HL-60 (cell line): ENCODE measurements around the gene WNT7B.

Experiments
- DNase-seq, 2 experiments: peaks; one replicate each; pipeline ENCODE4 v3.0.0-alpha.2; 2010 to 2020; ENCODE audit warnings: low read depth in 1 of 2, low spot score in 1 of 2
- H3K27ac ChIP-seq: fragments of 250-450 bp; sonication (Bioruptor Pico); replicated peaks from 2 replicates; pipeline ENCODE4 v1.5.1; 2020; ENCODE audit warnings: mild to moderate bottlenecking, moderate library complexity
- H3K27me3 ChIP-seq: fragments of 250-450 bp; sonication (Bioruptor Pico); 2 replicates; pipeline ENCODE4 v1.5.1; 2021; ENCODE audit warnings: mild to moderate bottlenecking, moderate library complexity; ENCODE audit not compliant: insufficient read depth, poor library complexity, severe bottlenecking
- H3K4me3 ChIP-seq: replicated peaks from 2 replicates; pipeline ENCODE4 v1.5.1; 2011; ENCODE audit warnings: mild to moderate bottlenecking, control low read depth, low read length; ENCODE audit not compliant: insufficient read depth
- GABPA ChIP-seq: IDR thresholded peaks from 2 replicates; pipeline ENCODE4 v1.6.1; 2012; ENCODE audit warnings: low read depth
- POLR2AphosphoS5 ChIP-seq: IDR thresholded peaks from 2 replicates; pipeline ENCODE4 v1.6.1; 2012; ENCODE audit warnings: low read depth
- SPI1 ChIP-seq: IDR thresholded peaks from 2 replicates; pipeline ENCODE4 v1.6.1; 2012; ENCODE audit warnings: low read depth, mild to moderate bottlenecking, borderline replicate concordance
- TF ChIP-seq, protein P1 (sequence below): IDR thresholded peaks from 2 replicates; pipeline ENCODE4 v1.6.1; 2012; ENCODE audit warnings: low read depth; ENCODE audit not compliant: insufficient replicate concordance
- TF ChIP-seq, protein P2 (sequence below): IDR thresholded peaks from one replicate; pipeline ENCODE4 v1.5.1; 2011; ENCODE audit warnings: low read length, control low read depth, inconsistent platforms; ENCODE audit not compliant: insufficient read depth

WNT7B gene

DNA sequence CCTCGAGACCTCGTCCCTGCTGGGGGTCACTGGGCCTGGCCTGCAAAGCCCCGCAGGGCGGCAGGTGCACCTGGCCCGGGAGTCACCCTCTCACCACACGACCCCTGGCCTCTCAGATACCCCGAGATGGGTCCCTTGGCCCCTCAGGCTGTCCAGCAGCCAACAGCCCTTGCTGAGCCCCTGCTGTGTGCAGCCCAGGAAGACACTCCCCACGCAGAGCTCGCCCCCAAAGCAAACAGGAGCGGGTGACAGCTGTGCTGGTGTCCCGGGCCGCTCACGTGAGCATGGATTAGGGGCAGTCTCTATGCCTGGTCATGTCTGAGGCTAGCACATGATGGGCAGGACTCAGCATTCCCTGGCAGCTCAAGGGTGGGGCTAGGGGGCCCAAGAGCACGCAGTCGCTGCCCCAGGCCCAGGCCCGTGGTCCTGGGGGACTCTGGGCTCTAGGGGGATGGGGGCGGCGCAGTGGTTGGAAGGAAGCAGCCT is 31.3 kb downstream of the WNT7B start:
- no peak overlapping the region for H3K27ac ChIP-seq
- H3K4me3 ChIP-seq = no peak overlapping the region
- TF ChIP-seq, protein P1, sequence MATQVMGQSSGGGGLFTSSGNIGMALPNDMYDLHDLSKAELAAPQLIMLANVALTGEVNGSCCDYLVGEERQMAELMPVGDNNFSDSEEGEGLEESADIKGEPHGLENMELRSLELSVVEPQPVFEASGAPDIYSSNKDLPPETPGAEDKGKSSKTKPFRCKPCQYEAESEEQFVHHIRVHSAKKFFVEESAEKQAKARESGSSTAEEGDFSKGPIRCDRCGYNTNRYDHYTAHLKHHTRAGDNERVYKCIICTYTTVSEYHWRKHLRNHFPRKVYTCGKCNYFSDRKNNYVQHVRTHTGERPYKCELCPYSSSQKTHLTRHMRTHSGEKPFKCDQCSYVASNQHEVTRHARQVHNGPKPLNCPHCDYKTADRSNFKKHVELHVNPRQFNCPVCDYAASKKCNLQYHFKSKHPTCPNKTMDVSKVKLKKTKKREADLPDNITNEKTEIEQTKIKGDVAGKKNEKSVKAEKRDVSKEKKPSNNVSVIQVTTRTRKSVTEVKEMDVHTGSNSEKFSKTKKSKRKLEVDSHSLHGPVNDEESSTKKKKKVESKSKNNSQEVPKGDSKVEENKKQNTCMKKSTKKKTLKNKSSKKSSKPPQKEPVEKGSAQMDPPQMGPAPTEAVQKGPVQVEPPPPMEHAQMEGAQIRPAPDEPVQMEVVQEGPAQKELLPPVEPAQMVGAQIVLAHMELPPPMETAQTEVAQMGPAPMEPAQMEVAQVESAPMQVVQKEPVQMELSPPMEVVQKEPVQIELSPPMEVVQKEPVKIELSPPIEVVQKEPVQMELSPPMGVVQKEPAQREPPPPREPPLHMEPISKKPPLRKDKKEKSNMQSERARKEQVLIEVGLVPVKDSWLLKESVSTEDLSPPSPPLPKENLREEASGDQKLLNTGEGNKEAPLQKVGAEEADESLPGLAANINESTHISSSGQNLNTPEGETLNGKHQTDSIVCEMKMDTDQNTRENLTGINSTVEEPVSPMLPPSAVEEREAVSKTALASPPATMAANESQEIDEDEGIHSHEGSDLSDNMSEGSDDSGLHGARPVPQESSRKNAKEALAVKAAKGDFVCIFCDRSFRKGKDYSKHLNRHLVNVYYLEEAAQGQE = no peak
- TF ChIP-seq, protein P2, sequence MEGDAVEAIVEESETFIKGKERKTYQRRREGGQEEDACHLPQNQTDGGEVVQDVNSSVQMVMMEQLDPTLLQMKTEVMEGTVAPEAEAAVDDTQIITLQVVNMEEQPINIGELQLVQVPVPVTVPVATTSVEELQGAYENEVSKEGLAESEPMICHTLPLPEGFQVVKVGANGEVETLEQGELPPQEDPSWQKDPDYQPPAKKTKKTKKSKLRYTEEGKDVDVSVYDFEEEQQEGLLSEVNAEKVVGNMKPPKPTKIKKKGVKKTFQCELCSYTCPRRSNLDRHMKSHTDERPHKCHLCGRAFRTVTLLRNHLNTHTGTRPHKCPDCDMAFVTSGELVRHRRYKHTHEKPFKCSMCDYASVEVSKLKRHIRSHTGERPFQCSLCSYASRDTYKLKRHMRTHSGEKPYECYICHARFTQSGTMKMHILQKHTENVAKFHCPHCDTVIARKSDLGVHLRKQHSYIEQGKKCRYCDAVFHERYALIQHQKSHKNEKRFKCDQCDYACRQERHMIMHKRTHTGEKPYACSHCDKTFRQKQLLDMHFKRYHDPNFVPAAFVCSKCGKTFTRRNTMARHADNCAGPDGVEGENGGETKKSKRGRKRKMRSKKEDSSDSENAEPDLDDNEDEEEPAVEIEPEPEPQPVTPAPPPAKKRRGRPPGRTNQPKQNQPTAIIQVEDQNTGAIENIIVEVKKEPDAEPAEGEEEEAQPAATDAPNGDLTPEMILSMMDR = no peak
- no peak for TF ChIP-seq GABPA
- TF ChIP-seq SPI1 = no peak
- no peak for TF ChIP-seq POLR2AphosphoS5
- peaks cover 9% of the 10 kb centered on the region for H3K27me3 ChIP-seq
- no peak for DNase-seq

DNA sequence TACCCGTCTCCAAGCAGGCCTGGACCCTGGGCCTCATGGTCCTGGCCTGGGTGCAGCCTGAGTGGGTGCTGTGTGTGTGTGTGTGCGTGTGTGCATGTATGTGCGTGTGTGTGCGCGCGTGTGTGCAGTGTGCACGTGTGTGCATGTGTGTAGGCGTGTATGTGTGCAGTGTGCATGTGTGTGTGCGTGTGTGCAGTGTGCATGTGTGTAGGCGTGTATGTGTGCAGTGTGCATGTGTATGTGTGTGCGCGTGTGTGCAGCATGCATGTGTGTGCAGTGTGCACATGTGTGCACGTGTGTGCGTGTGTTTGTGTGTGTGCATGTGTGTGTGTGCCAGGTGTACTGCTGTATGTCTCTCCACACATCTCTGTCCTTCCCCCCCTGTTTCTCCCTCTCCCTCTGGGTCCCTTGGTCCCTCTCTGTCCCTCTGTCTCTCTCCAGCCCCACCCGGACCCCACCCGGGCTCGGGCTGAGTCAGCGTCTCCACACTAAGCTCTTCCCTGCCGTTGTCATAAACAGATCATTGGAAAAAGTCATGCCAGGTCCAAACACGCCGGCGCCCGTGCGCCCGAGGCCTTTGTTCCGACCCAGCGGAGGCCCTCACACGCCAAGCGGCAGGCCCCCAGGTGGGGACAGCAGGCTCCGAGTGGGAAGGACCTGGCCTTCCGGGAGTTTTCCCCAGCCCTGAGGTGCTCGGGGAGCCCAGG is 34.0 kb downstream of the WNT7B start:
- H3K4me3 ChIP-seq = no peak overlapping the region
- H3K27ac ChIP-seq = no peak overlapping the region
- H3K27me3 ChIP-seq = peaks cover 9% of the 10 kb centered on the region
- DNase-seq = no peak
- TF ChIP-seq POLR2AphosphoS5 (no peak), SPI1 (no peak), GABPA (no peak)
- TF ChIP-seq, protein P1 = no peak
- TF ChIP-seq, protein P2 = no peak

DNA sequence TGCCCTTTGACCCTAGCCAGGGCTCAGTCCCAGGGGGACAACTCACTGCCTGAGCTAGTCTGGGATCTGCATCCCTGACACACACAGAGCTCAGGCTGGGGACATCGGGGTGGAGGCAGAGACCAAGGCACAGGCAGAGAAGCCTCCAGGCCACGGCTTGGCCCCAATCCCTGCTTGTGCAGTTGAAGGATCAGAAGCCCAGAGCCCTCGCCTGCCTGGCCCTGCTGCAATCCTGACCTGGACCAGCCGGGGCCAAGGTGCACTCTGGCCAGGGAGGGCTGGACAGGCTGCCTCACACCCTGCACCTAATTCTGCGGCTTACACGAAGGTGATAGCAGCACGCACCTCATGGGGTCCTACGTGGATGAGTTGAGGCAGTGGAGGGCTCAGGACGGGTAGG is 34.6 kb downstream of the WNT7B start:
- TF ChIP-seq, protein P1 = no peak
- TF ChIP-seq GABPA = no peak
- no peak overlapping the region for H3K27ac ChIP-seq
- peaks cover 5% of the 10 kb centered on the region for H3K27me3 ChIP-seq
- H3K4me3 ChIP-seq = no peak overlapping the region
- no peak for DNase-seq
